Measurements from ENCODE around the gene NPAS2.

Gene NPAS2

DNA sequence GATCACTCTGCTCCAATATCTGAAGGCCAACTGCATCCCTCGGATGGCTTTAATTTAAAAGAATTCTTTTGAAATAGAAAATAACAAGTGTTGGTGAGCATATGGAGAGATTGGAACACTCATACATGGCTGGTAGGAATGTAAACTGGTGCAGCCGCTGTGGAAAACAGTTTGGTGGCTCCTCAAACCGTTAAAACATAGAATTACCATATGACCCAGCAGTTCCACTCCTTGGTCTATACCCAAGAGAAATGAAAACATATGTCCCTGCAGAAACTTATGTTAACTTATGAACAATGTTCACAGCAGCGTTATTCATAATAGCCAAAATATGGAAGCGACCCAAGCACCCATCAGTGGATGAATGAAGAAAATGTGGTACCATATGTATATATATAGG, 60.1 kb downstream of the NPAS2 start:
- no peak for DNase-seq (ENCODE audit: extremely low read depth in 1 of 2, low read depth in 1 of 2)

DNA sequence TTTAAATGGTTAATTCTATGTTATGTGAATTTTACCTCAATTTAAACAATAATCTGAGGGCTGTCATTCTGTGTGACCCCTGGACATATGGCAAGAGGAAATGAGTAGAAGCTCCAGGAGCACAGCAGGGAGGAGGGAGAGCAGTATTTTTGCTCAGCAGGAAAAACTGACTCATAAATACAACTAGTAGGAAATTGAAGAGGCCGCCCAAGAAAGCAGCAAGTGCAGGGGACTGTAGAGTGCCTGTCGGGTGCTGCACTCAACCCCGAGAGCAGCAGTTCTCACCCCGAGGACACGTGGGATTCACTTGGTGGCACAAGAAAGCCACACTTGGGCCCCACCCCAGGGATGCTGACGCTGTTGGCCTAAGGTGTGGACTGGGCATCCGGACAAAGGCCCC, 60.8 kb downstream of the NPAS2 start:
- no peak for DNase-seq (ENCODE audit: extremely low read depth in 1 of 2, low read depth in 1 of 2)

DNA sequence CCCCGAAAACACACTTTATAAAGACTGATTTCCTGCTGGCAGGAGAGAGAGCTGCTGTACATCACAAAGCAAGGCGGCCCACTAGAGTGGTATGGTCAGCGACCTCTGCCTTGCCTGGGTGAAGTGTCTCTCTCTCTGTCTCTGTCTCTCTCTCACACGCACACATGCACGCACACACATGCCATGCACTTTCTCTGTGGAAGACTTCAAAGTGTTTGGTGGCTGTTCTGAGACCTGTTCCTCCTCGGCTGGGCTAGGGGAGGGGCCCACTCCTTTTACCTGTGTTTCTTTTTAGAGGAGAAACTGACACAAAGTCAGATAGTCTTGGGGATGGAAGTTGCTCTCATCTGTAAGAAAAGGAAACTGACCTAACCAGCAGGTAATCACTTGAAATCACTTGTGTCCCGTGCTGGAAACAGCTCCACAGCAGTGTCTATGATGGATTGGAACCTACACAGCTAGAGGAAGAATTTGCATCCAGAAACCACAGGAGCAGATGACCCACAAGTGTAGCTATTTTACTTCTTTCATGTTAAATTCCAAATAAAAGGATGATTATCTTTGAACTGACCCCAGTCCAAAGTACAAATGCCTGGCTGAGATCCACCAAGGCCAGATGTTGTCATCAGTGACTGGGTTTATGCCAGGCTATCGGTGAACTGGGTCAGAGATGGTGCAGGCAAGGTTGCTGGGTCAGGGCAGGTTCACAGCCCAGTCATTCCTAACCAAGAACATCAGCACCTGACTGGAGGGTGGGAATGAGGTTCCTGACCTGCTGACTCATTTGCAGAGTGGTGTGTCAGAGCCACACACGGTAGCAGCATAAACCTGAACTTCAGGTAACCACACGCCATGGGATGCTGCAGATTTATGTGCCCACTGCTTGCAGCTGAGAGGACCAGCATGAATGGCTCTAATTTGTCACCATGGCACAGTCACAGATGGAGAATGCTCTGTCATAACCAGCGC, 63.0 kb downstream of the NPAS2 start:
- no peak for DNase-seq (ENCODE audit: extremely low read depth in 1 of 2, low read depth in 1 of 2)

DNA sequence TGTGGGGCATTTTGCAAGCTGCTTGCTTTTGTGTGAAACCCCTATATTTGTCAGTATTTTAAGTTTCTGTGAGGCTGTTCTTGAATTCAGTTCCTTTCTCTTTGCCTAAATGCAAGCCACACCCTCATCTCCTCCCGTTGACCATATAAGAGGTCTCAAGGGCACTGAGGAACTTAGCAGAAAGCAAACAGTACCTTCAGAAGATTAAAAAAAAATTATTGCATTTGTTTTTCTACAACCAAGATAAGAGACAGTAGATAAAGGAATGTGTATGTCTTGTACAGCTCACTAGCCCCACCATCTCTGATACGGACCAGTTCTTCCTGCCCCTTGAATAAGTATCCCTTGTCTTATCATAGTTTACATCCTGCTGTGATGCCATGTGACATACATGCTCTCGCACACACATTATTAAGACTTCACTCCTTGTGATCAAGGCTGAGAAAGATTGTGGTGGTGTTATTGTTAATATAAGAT, 64.2 kb downstream of the NPAS2 start:
- no peak for DNase-seq (ENCODE audit: extremely low read depth in 1 of 2, low read depth in 1 of 2)

DNA sequence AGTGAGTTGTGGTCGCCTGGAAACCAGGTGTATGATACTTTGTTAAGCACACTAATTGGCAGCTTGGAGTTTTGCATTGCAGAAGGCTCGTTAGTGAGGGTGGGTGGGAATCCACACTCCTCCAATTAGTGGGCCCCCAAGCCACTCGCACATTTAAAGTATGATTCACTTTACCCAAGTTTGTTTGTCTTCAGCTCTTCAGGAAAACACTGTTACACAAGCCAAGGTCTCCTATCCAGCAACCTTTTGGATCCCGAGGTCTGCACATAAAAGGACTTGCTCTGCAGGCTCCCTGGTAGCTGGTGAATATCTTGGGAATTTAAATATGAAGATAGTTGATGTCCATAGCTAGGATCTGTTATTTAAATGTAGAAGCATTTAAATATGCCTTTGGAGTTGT, 66.1 kb downstream of the NPAS2 start:
- no peak for DNase-seq (ENCODE audit: extremely low read depth in 1 of 2, low read depth in 1 of 2)

DNA sequence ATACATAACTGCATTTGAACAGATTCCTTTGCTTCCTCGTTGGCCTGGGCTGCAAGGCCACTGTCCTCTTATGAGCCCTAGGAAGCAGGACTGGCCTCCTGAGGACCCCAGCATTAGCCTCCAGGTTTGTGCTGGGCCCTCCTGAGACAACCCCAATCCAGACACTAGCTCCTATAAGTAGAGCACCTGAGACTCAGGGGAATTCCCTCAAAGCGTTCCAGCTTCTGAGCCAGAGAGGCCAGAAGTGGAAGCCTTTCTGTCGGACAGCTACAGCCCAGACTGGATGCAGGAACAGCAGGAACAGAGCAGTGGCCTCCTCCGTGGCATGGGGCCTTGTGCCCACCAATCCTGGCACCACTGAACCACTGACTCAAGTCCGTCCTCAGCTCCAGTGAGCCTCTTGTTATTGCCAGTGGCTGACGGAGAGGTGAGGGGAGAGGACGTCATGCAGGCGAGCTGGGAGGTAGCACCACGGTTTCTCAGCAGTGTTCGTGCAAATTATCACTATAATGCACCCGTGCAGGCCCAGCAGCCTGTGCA, 67.2 kb downstream of the NPAS2 start:
- DNase-seq (ENCODE audit: extremely low read depth in 1 of 2, low read depth in 1 of 2) = no peak

DNA sequence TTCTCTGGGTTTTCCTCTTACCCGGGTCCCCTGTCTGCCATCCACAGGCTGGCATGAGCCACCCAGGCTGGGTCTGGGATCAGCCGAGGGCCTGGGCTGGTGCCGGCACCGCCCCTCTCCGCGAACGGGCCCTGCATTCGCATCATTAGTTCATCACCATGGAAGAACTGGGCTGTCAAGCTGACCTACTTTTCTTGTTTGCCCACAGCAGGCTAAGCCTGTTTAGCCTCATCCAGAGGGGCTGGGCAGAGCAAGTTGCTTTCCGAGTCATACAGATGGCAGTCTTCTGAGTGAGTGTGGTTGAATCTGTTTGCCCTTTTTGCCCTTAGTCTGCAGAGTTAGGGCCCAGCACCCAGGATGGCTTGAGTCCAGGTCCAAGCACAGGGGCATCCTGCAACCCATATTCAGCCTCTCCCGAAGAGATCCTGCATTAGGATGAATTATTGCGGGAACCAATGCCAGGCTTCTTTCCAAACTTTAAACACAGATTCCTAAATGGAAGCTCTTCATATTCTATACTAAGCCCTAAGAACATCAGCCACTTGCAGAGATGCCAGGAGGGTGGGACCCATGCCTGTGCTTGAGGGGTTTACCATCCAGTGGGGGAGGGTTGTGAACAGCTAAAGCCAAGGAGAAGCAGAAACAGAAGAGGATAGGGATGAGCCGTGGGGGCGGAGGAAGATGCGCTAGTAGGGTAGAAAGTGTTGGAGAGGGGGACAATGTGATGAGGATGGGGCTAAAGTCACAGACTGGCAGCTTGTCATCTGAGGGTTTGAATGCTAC, 68.0 kb downstream of the NPAS2 start:
- DNase-seq (ENCODE audit: extremely low read depth in 1 of 2, low read depth in 1 of 2) = no peak

DNA sequence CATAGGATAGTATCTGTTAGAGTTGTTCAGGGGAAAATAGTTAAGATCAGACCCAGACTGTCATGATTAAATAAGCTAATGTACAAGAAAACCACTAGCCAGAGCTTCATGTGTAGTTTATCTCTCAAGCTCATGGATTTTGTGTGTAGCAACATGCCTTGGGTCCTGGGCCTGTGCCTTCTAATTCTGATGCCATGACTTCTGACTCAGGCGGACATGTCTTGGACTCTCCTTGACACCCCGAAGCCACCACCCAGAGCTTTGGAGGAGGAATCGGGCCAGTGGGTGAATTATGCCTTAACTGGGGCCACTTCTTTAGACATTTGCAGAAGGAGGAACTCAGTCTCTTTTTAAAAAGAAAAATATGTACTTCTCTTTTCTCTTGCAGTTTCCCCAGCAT, 68.7 kb downstream of the NPAS2 start:
- DNase-seq (ENCODE audit: extremely low read depth in 1 of 2, low read depth in 1 of 2) = no peak

DNA sequence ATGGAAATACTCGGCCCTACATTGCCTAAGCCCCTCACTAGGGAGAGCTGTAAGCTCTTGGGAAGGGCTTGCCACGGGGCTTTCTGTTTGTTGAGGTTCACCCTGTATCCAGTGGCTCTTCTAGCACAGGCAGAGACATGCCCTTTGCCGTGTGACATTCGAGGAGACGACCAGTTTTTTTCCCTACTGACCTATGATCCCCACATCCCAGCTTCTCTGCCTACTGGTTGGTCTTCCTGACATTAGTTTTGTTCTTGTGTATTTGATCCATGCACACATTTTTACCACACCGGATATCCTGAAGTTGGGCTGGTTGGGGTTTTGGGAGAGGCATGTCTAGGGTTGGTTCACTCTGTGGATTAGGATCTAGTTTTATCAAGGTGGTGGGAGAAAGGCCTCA, 69.3 kb downstream of the NPAS2 start:
- DNase-seq (ENCODE audit: extremely low read depth in 1 of 2, low read depth in 1 of 2) = no peak

DNA sequence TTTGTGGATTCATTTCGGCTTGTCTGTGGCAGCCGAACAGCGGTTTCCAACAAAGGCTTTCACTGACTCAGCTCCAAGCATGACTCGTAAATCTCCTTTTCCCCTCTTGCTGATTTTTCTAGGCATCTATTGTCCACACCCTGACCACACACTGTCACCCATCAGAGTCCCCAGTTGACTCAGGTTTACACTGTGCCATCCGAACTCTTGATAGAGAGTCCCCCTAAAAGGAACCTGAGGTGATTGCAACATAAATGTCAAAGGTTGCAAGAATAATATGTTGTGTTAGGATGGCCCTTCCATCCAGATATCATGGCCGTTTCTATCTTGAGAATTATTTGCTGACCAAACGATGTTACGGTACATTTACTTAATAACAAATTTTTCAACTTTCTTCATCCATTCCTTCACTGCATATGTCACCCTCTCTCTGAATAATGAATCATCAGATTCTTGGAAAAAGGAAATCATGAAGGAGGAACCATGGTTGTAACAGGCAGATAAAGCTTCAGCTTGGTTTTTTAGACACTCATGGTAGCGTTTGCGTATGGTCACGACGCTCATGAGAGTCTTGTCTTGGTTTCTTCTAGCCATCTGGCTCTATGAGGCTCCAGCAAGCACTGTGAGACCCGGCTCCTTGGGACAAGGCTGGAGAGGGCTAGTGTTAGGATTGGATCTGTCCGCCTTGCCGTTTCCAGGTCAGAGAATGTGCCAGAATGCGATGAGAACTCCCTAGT, 72.1 kb downstream of the NPAS2 start:
- no peak for DNase-seq (ENCODE audit: extremely low read depth in 1 of 2, low read depth in 1 of 2)

DNA sequence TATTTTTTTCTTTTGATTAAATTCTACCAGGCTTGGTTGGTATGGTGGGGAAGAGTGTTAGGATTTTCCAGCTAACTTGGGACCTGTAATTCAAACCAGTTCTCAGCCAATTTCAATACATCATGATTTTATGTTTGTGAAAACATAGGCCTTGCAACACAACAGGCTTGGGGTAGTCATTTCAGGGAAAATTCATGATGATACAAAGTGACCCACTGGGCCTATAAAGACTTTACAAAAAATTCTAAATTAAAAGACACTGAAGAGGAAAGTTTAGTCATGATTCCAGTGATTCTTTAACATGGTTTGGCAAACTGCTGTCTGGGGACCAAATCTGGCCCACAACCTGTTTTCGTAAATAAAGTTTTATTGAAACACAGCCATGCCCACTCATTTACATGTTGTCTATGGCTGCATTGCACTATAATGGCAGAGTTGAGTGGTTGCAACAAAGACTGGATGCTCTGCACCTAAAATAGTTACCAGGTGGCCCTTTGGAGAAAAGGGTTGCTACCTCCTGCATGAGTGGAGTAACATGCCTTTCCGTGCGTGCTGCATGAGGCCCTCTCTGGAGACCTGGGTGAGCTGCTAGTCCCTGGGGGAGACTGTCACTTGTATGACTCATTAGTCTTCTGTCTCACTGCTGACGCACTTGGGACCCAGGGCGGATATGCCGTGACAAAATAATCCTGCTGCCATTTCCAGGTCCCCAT, 73.6 kb downstream of the NPAS2 start:
- DNase-seq (ENCODE audit: extremely low read depth in 1 of 2, low read depth in 1 of 2) = no peak

DNA sequence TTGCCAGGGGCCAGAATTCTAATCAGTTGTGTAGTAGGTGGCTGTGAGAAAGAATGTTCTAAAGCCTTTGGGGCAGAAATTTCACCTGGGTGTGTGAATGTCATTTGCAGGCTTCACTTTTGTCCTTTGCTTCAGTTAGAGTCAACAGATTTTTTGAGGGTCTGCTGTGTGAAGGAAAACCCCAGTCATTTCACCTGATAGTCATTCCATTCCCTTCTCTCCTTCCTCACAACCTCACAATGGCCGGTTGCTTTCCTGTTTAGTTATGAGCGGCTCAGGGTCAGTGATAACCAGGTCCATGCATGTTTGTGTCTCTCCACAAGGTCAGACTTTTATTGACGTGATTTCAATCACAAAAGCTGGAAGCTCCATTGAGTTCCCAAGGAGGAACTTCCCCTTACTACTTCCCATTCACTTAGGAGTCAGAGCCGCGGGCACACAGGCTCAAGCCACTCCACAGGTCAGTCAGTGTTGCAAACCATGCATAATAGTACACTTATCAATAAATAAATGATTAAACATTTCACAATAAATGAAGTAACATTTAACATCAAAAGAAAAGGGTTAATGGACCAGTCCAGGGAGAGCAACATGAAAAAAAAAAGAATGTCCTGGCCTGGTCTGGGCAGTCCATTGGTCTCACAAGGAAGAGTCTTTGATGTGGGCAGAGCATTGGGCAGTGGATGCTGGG, 74.3 kb downstream of the NPAS2 start:
- no peak for DNase-seq (ENCODE audit: extremely low read depth in 1 of 2, low read depth in 1 of 2)

DNA sequence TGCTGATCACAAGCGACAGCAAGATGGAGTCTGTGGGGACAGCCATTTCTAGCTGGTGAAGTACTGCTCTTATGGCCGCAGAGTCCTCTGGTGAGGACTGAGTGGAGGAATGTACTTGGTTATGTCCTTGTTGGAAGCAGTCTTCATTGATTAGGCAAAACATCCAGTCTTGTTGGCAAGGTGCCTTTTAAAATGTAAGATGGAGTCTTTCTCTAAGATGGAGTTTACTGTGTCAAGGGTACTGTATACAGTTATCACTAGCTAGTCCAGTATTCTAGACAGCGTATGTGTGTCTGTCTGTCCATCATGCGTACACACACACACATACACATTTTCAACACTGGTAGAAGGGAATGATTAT, 74.8 kb downstream of the NPAS2 start:
- no peak for DNase-seq (ENCODE audit: extremely low read depth in 1 of 2, low read depth in 1 of 2)

DNA sequence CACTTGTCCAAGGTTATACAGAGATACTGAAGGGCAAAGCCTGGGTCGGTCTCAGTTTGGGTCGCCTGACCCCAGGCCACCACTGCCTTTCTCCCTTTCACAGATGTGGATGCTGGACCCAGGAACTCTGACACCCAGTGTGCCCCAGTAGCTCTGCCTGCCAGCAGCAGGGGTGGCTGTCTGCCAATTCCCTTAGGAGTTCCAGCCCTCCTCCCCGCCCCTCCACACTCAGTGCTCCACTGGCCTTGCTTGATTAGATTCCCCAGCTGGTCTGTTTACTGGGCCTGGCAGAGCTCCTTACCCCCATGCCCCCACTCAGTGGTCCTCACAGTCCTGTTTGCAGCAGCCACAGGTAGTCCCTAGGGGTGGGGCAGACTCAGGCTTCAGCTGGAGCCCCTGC, 75.5 kb downstream of the NPAS2 start:
- DNase-seq (ENCODE audit: extremely low read depth in 1 of 2, low read depth in 1 of 2) = no peak

DNA sequence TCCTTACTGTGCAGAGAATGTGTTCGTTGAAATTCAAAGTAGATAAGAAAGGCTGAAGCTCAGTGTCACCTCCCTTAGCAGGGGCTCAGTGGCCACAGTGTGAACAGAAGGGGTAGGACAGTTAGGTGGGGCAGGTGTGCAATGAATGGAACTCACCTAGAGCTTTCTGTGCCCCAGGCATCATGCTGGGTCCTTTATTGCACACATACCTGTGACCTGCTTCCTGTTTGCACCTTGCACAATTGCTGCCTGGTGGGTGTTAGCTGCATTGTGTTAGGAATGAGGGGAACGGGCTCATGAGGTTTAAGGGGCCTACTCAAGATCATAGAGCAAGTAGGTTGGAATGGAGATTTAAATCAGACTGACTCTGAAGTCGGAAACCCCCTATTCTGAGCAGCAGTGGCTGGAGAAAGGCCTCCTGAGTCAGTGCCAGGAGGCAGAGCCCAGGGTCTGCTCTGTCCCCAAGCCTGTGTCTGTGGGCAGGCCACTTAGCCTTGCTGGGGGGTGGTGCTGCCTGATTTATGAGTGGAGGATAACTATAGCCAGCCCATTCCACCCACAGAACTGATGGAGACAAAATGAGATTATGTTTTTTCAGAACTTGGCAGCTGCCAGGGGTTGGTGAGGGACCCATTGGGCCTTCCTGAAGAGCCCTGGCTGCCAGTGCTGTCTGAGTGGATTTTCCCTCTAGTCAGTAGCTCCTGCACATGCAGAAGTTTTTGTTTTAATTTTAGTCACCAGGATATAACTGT, 76.2 kb downstream of the NPAS2 start:
- DNase-seq (ENCODE audit: extremely low read depth in 1 of 2, low read depth in 1 of 2) = no peak

DNA sequence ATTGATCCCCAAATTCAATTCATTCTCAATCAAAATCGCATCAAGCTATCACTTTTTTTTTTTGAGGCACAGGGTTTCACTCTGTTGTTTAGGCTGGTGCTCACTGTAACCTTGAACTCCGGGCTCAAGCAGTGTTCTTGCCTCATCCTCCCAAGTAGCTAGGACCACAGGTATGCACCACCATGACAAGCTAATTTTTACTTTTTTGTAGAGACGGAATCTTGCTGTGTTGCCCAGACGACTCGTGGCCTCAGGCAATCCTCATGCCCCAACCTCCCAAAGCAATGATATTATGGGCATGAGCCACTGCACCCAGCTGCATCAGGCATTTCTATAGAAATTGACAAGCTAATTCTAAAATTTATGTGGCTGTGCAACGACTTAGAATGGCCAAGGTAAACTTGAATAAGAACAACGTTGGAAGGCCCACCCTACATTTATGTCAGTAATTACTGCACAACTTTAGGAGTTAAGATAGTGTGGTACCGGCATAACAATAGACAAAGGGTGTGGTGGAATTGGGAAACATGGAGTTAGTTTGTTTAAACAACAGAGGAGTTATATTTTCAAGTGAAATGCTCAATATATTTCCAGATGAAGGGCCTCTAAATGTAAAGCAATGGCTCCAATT, 78.2 kb downstream of the NPAS2 start:
- DNase-seq (ENCODE audit: extremely low read depth in 1 of 2, low read depth in 1 of 2) = no peak

DNA sequence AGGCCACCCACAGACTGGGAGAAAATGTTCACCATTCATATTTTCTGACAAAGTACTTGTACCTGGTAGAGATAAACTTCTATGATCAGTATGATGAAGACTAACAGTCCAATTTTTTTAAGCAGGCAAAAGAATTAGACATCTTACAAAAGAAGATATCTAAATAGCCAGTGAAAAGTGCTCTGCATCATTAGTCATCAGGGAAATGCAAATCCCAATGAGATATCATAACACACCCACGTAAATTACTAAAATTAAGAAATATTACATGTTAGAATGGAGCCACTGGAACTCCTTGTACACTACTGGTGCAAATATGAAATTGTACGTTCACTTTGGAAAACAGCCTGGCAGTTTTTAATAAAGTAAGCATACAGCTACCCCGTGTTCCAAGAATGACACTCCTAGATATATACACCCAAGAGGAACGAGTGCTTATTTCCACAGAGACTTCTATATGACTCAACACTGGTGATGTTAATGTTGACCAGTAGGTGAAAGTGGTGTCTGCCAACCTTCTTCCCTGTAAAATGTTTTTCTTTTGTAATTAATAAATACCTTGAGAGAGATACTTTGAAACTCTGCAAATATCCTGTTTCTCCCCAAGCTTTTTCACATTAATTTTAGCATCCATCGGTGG, 80.3 kb downstream of the NPAS2 start:
- DNase-seq (ENCODE audit: extremely low read depth in 1 of 2, low read depth in 1 of 2) = no peak

DNA sequence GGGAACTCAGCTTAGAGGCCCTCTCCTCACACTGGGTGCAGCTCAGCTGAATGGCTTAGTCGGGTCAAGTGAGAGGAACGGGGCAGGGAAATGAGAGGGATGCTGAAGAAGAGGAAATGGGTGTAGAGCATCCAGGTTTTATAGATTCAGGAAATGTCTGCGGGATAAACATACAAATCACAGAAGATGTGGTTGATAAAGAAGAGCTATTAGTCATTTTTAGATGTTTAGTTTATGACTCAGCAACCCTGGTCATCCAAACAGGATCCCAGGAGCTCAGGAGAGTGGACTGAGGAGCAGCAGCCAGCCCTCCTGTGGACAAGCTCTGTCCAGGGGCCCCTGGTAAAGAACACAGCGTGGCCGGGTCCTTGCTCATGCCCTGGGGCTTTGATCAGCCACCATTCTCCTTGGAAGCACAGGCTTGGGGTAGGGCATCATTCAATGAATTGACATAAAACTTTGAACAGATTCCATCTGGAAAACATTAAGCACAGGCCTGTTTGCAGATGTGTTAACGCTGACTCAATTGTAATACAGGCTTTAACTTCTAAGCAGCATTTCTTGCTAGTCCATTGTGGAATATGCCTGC, 83.0 kb downstream of the NPAS2 start:
- no peak for DNase-seq (ENCODE audit: extremely low read depth in 1 of 2, low read depth in 1 of 2)

Data from activated CD8-positive, alpha-beta memory T cell treated with anti-CD3 and anti-CD28 coated beads for 1 hour (primary cell).